ENCODE data around the gene ADH7.

Gene ADH7

GRCh38 chr4:99408346-99408745 lies 26.8 kb downstream of the ADH7 start:
- no peaks in the 10 kb centered on the region for H3F3A ChIP-seq (ENCODE audit: control insufficient read depth, insufficient read depth)
- no peaks in the 10 kb centered on the region for H3K4me1 ChIP-seq (ENCODE audit: control insufficient read depth, low read length)
- H3K4me3 ChIP-seq (ENCODE audit: low read length), result no peak overlapping the region
- H3K27me3 ChIP-seq (ENCODE audit: control insufficient read depth, low read length), result peaks cover 17% of the 10 kb centered on the region
- H3K79me2 ChIP-seq (ENCODE audit: control insufficient read depth, low read length), result no peaks in the 10 kb centered on the region
- no peak overlapping the region for H3K27ac ChIP-seq (ENCODE audit: low read depth, low read length)
- no peak for TF ChIP-seq EZH2phosphoT487 (IDR thresholded peaks at IDR 0.05; ENCODE audit: borderline replicate concordance, low read length)
- TF ChIP-seq, protein P1, sequence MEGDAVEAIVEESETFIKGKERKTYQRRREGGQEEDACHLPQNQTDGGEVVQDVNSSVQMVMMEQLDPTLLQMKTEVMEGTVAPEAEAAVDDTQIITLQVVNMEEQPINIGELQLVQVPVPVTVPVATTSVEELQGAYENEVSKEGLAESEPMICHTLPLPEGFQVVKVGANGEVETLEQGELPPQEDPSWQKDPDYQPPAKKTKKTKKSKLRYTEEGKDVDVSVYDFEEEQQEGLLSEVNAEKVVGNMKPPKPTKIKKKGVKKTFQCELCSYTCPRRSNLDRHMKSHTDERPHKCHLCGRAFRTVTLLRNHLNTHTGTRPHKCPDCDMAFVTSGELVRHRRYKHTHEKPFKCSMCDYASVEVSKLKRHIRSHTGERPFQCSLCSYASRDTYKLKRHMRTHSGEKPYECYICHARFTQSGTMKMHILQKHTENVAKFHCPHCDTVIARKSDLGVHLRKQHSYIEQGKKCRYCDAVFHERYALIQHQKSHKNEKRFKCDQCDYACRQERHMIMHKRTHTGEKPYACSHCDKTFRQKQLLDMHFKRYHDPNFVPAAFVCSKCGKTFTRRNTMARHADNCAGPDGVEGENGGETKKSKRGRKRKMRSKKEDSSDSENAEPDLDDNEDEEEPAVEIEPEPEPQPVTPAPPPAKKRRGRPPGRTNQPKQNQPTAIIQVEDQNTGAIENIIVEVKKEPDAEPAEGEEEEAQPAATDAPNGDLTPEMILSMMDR (IDR thresholded peaks at IDR 0.05; ENCODE audit: low read depth, low read length, poor library complexity, severe bottlenecking), result no peak
- H4K20me1 ChIP-seq (ENCODE audit: control insufficient read depth, insufficient read depth, low read depth, low read length), result no peaks in the 10 kb centered on the region
- H3K36me3 ChIP-seq (ENCODE audit: control insufficient read depth, low read length), result no peaks in the 10 kb centered on the region
- no peak overlapping the region for H3K4me2 ChIP-seq (ENCODE audit: low read length)
- H3K9me2 ChIP-seq (replicated peaks; ENCODE audit: control insufficient read depth, low read length), result no peaks in the 10 kb centered on the region
- H3K9me3 ChIP-seq (ENCODE audit: control insufficient read depth, insufficient read depth, low read length), result no peaks in the 10 kb centered on the region

GRCh38 chr4:99405433-99406115 lies 29.6 kb downstream of the ADH7 start:
- no peak overlapping the region for H3K27ac ChIP-seq (ENCODE audit: low read depth, low read length)

GRCh38 chr4:99404595-99405287 lies 30.4 kb downstream of the ADH7 start:
- no peaks in the 10 kb centered on the region for H3K79me2 ChIP-seq (ENCODE audit: control insufficient read depth, low read length)
- H3K4me1 ChIP-seq (ENCODE audit: control insufficient read depth, low read length), result no peaks in the 10 kb centered on the region
- no peaks in the 10 kb centered on the region for H3K9me2 ChIP-seq (replicated peaks; ENCODE audit: control insufficient read depth, low read length)
- H3K27me3 ChIP-seq (ENCODE audit: control insufficient read depth, low read length), result peaks cover 17% of the 10 kb centered on the region
- no peaks in the 10 kb centered on the region for H3K9me3 ChIP-seq (ENCODE audit: control insufficient read depth, insufficient read depth, low read length)
- no peaks in the 10 kb centered on the region for H3F3A ChIP-seq (ENCODE audit: control insufficient read depth, insufficient read depth)
- H3K27ac ChIP-seq (ENCODE audit: low read depth, low read length), result no peak overlapping the region
- TF ChIP-seq EZH2phosphoT487 (IDR thresholded peaks at IDR 0.05; ENCODE audit: borderline replicate concordance, low read length), result no peak
- TF ChIP-seq, protein P1 (IDR thresholded peaks at IDR 0.05; ENCODE audit: low read depth, low read length, poor library complexity, severe bottlenecking), result no peak
- H3K4me3 ChIP-seq (ENCODE audit: low read length), result no peak overlapping the region
- no peaks in the 10 kb centered on the region for H3K36me3 ChIP-seq (ENCODE audit: control insufficient read depth, low read length)
- no peak overlapping the region for H3K4me2 ChIP-seq (ENCODE audit: low read length)
- no peaks in the 10 kb centered on the region for H4K20me1 ChIP-seq (ENCODE audit: control insufficient read depth, insufficient read depth, low read depth, low read length)

More at GRCh38 chr4:99405433-99406115, 29.6 kb downstream of the ADH7 start:
- Histone ChIP-seq H3K36me3 (ENCODE audit: control insufficient read depth, low read length) (no peaks in the 10 kb centered on the region), H3F3A (ENCODE audit: control insufficient read depth, insufficient read depth) (no peaks in the 10 kb centered on the region), H3K9me3 (ENCODE audit: control insufficient read depth, insufficient read depth, low read length) (no peaks in the 10 kb centered on the region), H4K20me1 (ENCODE audit: control insufficient read depth, insufficient read depth, low read depth, low read length) (no peaks in the 10 kb centered on the region), H3K9me2 (replicated peaks; ENCODE audit: control insufficient read depth, low read length) (no peaks in the 10 kb centered on the region), H3K4me1 (ENCODE audit: control insufficient read depth, low read length) (no peaks in the 10 kb centered on the region), H3K4me3 (ENCODE audit: low read length) (no peak overlapping the region), H3K27me3 (ENCODE audit: control insufficient read depth, low read length) (peaks cover 17% of the 10 kb centered on the region), H3K79me2 (ENCODE audit: control insufficient read depth, low read length) (no peaks in the 10 kb centered on the region), H3K4me2 (ENCODE audit: low read length) (no peak overlapping the region)
- TF ChIP-seq, protein P1 (IDR thresholded peaks at IDR 0.05; ENCODE audit: low read depth, low read length, poor library complexity, severe bottlenecking), result peak; percentile 84
- TF ChIP-seq EZH2phosphoT487 (IDR thresholded peaks at IDR 0.05; ENCODE audit: borderline replicate concordance, low read length), result no peak
